ENCODE measurements around the gene MUS81.

MUS81 gene

GRCh38 chr11:65903068-65903481 is 42.8 kb downstream of the MUS81 start:
- no peak overlapping the region for H3K4me3 ChIP-seq (replicated peaks in 1 of 2; ENCODE audit: low read depth in 2 of 2, low read length in 2 of 2)
- TF ChIP-seq CTCF (IDR thresholded peaks at IDR 0.05; ENCODE audit: low read depth, low read length): no peak
- peak; percentile 69 to 92 for DNase-seq (ENCODE audit: low read depth in 2 of 2)

- no peak for TF ChIP-seq CTCF (IDR thresholded peaks at IDR 0.05; ENCODE audit: low read depth, low read length)
- H3K4me3 ChIP-seq (replicated peaks in 1 of 2; ENCODE audit: low read depth in 2 of 2, low read length in 2 of 2): no peak overlapping the region
- DNase-seq (ENCODE audit: low read depth in 2 of 2): no peak
These were observed 43.5 kb downstream of the MUS81 start for GRCh38 chr11:65903715-65904114.

- TF ChIP-seq CTCF (IDR thresholded peaks at IDR 0.05; ENCODE audit: low read depth, low read length): no peak
- DNase-seq (ENCODE audit: low read depth in 2 of 2): peak in 1 of 2 donors; percentile 23
- no peak overlapping the region for H3K4me3 ChIP-seq (replicated peaks in 1 of 2; ENCODE audit: low read depth in 2 of 2, low read length in 2 of 2)
These were observed 46.4 kb downstream of the MUS81 start for GRCh38 chr11:65906602-65907001.

- no peak overlapping the region for H3K4me3 ChIP-seq (replicated peaks in 1 of 2; ENCODE audit: low read depth in 2 of 2, low read length in 2 of 2)
- no peak for TF ChIP-seq CTCF (IDR thresholded peaks at IDR 0.05; ENCODE audit: low read depth, low read length)
- no peak for DNase-seq (ENCODE audit: low read depth in 2 of 2)
These were observed 47.6 kb downstream of the MUS81 start for GRCh38 chr11:65907878-65908277.

GRCh38 chr11:65911682-65912568 is 51.7 kb downstream of the MUS81 start:
- TF ChIP-seq CTCF (IDR thresholded peaks at IDR 0.05; ENCODE audit: low read depth, low read length): peak; percentile 9
- H3K4me3 ChIP-seq (replicated peaks in 1 of 2; ENCODE audit: low read depth in 2 of 2, low read length in 2 of 2): no peak overlapping the region
- DNase-seq (ENCODE audit: low read depth in 2 of 2): peak; percentile 87 to 88

GRCh38 chr11:65912845-65913244 is 52.6 kb downstream of the MUS81 start:
- TF ChIP-seq CTCF (IDR thresholded peaks at IDR 0.05; ENCODE audit: low read depth, low read length): no peak
- no peak overlapping the region for H3K4me3 ChIP-seq (replicated peaks in 1 of 2; ENCODE audit: low read depth in 2 of 2, low read length in 2 of 2)
- peak; percentile 52 to 87 for DNase-seq (ENCODE audit: low read depth in 2 of 2)

Measured in cardiac fibroblast (primary cell).